ENCODE measurements around the gene C12orf42. TPM values are rescaled to one million over a fixed set of nuclear protein-coding genes. Genes with fewer than 3 reads are reported as not detected.

Gene C12orf42
- total and polyA plus RNA-seq, 10 of the 15 experiments (the other 5 are each of a cell fraction or from before 2014, with no cell fraction given) = 1.4 to 7.0 (median 2.4) TPM

DNA sequence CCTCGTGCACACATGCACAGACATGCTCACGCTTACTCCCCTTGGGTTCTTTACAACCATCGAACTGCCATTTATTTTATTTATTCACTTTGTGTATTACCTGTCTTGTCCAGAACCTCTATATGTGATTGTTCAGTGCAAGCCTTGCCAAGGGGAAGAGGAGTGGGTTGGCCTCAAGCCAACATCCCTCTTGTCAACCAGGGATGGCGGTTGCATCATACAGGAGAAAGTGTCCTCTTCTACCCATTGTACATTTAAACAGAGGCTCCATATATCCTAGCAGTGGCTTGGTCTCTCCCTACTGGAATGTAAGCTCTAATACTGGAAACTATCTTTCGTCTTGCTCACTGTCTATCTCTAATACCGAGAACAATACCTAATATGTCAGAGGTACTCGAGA, 108.4 kb downstream of the C12orf42 start:
- CTCF ChIA-PET = no interaction called here
- H4K20me1 ChIP-seq (ENCODE audit: control insufficient read depth, insufficient read depth) = no peaks in the 10 kb centered on the region
- H3K27me3 ChIP-seq (replicated peaks in 1 of 2; ENCODE audit: control insufficient read depth in 2 of 2, insufficient read depth in 2 of 2, low read length in 1 of 2) = no peaks in the 10 kb centered on the region
- no peak for ATAC-seq
- POLR2A ChIA-PET = no interaction called here
- FAIRE-seq = no peak
- no peak overlapping the region for H3K27ac ChIP-seq (ENCODE audit: control insufficient read depth, insufficient read depth)
- BruUV-seq (replicated peaks) = no TSS peak
- RAD21 ChIA-PET (ENCODE audit: unreplicated experiment) = no interaction called here
- H3K4me3 ChIP-seq = no peak overlapping the region
- H3K4me2 ChIP-seq (ENCODE audit: control insufficient read depth, insufficient read depth) = no peak overlapping the region
- WGBS (ENCODE audit: insufficient coverage, insufficient replicate concordance, low lambda C conversion rate, missing lambda C conversion rate) = 68% methylated on average over 7 of the region's 7 CpGs
- intact Hi-C loops (cut with micrococcal nuclease; ENCODE audit: unreplicated experiment) = no loop called here
- no peak overlapping the region for H2AFZ ChIP-seq (ENCODE audit: control insufficient read depth, low read depth, low read length)
- no peak overlapping the region for H3K9ac ChIP-seq (ENCODE audit: control insufficient read depth, insufficient read depth, low read length)
- H3K79me2 ChIP-seq (ENCODE audit: control insufficient read depth, insufficient read depth, low read length) = no peaks in the 10 kb centered on the region
- no peaks in the 10 kb centered on the region for H3K36me3 ChIP-seq (ENCODE audit: control insufficient read depth in 2 of 2, insufficient read depth in 2 of 2, low read length in 1 of 2)
- in situ Hi-C loops (cut with MboI) = no loop called here
- SMC1A ChIA-PET (ENCODE audit: uncharacterized antibody, unreplicated experiment) = interaction anchor here (1.0 to 1.5 kb wide), 3 partner anchors 9 to 17 kb away, joined by 3 to 5 read pairs (median 3); no protein-coding TSS in a partner anchor
- peaks cover 10% of the 10 kb centered on the region; the same call in 2 of the 3 replicates for H3K9me3 ChIP-seq (replicated peaks; ENCODE audit: control insufficient read depth, insufficient read depth, low read length)
- H3K4me1 ChIP-seq (ENCODE audit: control insufficient read depth, insufficient read depth, low read length) = peaks cover 1% of the 10 kb centered on the region
- no peak for TF ChIP-seq NRF1 (conservative IDR thresholded peaks at IDR 0.05; ENCODE audit: low read depth, low read length)
- no peak for TF ChIP-seq KDM1A (IDR thresholded peaks at IDR 0.05; ENCODE audit: borderline replicate concordance)
- TF ChIP-seq CHD2 (IDR thresholded peaks at IDR 0.05; ENCODE audit: borderline replicate concordance, low read depth, low read length) = no peak
- TF ChIP-seq, protein P1, sequence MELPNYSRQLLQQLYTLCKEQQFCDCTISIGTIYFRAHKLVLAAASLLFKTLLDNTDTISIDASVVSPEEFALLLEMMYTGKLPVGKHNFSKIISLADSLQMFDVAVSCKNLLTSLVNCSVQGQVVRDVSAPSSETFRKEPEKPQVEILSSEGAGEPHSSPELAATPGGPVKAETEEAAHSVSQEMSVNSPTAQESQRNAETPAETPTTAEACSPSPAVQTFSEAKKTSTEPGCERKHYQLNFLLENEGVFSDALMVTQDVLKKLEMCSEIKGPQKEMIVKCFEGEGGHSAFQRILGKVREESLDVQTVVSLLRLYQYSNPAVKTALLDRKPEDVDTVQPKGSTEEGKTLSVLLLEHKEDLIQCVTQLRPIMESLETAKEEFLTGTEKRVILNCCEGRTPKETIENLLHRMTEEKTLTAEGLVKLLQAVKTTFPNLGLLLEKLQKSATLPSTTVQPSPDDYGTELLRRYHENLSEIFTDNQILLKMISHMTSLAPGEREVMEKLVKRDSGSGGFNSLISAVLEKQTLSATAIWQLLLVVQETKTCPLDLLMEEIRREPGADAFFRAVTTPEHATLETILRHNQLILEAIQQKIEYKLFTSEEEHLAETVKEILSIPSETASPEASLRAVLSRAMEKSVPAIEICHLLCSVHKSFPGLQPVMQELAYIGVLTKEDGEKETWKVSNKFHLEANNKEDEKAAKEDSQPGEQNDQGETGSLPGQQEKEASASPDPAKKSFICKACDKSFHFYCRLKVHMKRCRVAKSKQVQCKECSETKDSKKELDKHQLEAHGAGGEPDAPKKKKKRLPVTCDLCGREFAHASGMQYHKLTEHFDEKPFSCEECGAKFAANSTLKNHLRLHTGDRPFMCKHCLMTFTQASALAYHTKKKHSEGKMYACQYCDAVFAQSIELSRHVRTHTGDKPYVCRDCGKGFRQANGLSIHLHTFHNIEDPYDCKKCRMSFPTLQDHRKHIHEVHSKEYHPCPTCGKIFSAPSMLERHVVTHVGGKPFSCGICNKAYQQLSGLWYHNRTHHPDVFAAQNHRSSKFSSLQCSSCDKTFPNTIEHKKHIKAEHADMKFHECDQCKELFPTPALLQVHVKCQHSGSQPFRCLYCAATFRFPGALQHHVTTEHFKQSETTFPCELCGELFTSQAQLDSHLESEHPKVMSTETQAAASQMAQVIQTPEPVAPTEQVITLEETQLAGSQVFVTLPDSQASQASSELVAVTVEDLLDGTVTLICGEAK (IDR thresholded peaks at IDR 0.05; ENCODE audit: borderline replicate concordance) = no peak
- DNase-seq (ENCODE audit: low read depth, low spot score) = no peak

Data from GM12878 (cell line).